BLaER1 treated with 17β-estradiol and CSF1 and Interleukin-3, amounts not matched to agents 10 nM and 100 nM (cell line): Measurements from ENCODE around the gene NAPB.

ENCODE experiments used
- H3K27ac ChIP-seq, 11 experiments: shearing (Covaris generic); formaldehyde crosslinking; 2 replicates each; pipeline ENCODE4 v1.8.1; 2022
- H3K27me3 ChIP-seq, 11 experiments: shearing (Covaris generic); formaldehyde crosslinking; 2 replicates each; pipeline ENCODE4 v1.8.1; 2022
- H3K36me3 ChIP-seq, 11 experiments: shearing (Covaris generic); formaldehyde crosslinking; 2 replicates each; pipeline ENCODE4 v1.8.1; 2022
- H3K4me1 ChIP-seq, 10 experiments: shearing (Covaris generic); formaldehyde crosslinking; 2 replicates each; pipeline ENCODE4 v1.8.1; 2022
- H3K4me2 ChIP-seq, 11 experiments: shearing (Covaris generic); formaldehyde crosslinking; 2 replicates each; pipeline ENCODE4 v1.8.1; 2022
- H3K4me3 ChIP-seq, 10 experiments: shearing (Covaris generic); formaldehyde crosslinking; 2 replicates each; pipeline ENCODE4 v1.8.1; 2022
- H3K9ac ChIP-seq, 11 experiments: shearing (Covaris generic); formaldehyde crosslinking; 2 replicates each; pipeline ENCODE4 v1.8.1; 2022
- H3K9me3 ChIP-seq, 11 experiments: shearing (Covaris generic); formaldehyde crosslinking; replicated peaks in 1 of 11; 2 replicates each; pipeline ENCODE4 v1.8.1; 2022
- H4K20me1 ChIP-seq, 11 experiments: shearing (Covaris generic); formaldehyde crosslinking; 2 replicates each; pipeline ENCODE4 v1.8.1; 2022
- Cebpa-rat ChIP-seq, 11 experiments: shearing (Covaris generic); IDR thresholded peaks; 2 replicates each; pipeline ENCODE4 v1.8.1; 2022

NAPB gene

DNA sequence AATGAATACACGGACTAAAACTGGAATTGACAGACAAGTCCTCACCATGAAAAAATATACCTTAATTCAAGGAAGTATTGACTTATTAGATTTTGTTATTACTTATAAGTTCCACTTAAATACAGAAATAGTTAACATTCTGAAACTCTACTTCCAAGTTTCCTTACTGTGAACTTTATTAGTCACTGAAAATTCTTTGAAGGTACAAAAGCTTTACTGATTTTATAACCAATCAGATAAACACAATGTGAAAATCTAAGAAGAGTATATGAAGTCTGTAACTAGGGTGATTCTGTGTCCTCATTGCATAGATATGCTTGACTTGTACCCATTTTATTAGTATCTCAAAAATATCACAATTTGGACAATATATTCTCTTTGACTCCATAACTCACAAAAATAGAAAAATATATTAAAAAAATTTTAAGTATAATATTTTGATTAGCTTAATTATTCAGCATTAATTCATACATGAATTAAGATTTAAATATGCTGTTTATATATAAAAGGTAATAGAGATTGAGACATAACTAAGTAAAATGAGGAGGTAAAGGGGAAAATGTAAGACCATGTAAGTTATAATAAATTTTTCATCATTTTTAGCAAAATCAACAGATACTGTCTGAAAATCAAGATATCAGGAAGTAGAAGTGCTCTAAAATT is 6.6 kb downstream of the NAPB start:
- H3K27me3 ChIP-seq, result no peaks in the 10 kb centered on the region
- H3K4me2 ChIP-seq, result no peak overlapping the region
- no peak for TF ChIP-seq Cebpa-rat (IDR thresholded peaks at IDR 0.05)
- H3K27ac ChIP-seq, result no peak overlapping the region
- peaks cover 24 to 90% (median 76%) of the 10 kb centered on the region in 11 experiments; a peak in 19 of 22 replicates for H4K20me1 ChIP-seq
- H3K4me1 ChIP-seq, result peaks cover 17 to 31% (median 24%) of the 10 kb centered on the region in 10 experiments
- no peak overlapping the region for H3K4me3 ChIP-seq
- no peaks in the 10 kb centered on the region for H3K9me3 ChIP-seq
- peaks cover 0 to 12% (median 3%) of the 10 kb centered on the region in 11 experiments; a peak in 3 of 22 replicates for H3K36me3 ChIP-seq
- H3K9ac ChIP-seq, result no peak overlapping the region

DNA sequence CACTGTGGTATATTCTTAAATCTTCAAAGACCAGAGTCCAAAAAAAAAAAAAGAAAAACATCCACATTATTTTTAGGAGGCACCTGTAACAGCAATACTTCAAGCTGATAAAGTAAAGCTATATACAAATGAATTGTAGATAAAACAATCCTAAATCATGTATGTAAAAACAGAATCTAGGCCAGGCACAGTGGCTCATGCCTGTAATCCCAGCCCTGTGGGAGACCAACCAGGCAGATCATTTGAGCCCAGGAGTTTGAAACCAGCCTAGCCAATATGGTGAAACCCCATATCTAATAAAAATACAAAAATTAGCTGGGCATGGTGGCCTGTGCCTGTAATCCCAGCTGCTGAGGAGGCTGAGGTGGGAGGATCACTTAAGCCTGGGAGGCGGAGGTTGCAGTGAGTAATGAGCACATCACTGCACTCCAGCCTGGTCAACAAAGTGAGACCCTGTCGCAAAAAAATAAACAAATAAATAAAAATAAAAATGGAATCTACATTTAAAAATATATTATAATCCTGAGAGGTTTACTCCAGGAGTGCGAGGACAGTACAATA is 7.3 kb downstream of the NAPB start:
- Histone ChIP-seq H3K9ac (no peak overlapping the region), H3K9me3 (no peaks in the 10 kb centered on the region), H3K4me1 (peaks cover 10 to 24% (median 18%) of the 10 kb centered on the region in 10 experiments; a peak in 19 of 20 replicates), H3K27me3 (no peaks in the 10 kb centered on the region), H3K4me2 (no peak overlapping the region), H4K20me1 (peaks cover 25 to 90% (median 74%) of the 10 kb centered on the region in 11 experiments; a peak in 19 of 22 replicates), H3K27ac (no peak overlapping the region), H3K36me3 (peaks cover 0 to 12% (median 3%) of the 10 kb centered on the region in 11 experiments; a peak in 3 of 22 replicates), H3K4me3 (no peak overlapping the region)
- no peak for TF ChIP-seq Cebpa-rat (IDR thresholded peaks at IDR 0.05)

DNA sequence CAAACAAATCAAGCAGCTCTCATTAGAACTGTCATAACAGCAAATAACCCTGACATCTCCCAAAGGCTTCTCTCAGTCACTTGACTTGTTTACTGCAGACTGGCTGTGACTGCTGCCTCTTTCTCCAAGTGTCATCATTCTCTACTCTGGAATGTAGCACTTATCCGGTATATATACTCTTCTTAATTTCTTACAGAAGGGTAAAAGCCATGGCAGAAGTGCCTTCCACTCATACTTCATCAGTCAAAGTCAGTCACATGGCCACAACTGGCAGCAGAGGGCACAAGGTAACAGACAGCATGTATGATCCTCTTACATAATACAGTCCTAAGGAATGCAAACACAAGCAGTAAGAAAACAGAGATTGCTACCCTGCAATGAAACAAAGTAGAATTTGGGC is 9.3 kb downstream of the NAPB start:
- Histone ChIP-seq H3K4me3 (no peak overlapping the region), H3K4me2 (peak overlapping the region in 1 of 11 experiments; percentile 25; a peak in 1 of 22 replicates), H3K36me3 (peaks cover 0 to 12% (median 3%) of the 10 kb centered on the region in 11 experiments; a peak in 3 of 22 replicates), H3K27me3 (no peaks in the 10 kb centered on the region), H3K27ac (no peak overlapping the region), H3K4me1 (peaks cover 9 to 20% (median 12%) of the 10 kb centered on the region in 10 experiments; a peak in 18 of 20 replicates), H4K20me1 (peaks cover 26 to 90% (median 76%) of the 10 kb centered on the region in 11 experiments; a peak in 19 of 22 replicates), H3K9me3 (no peaks in the 10 kb centered on the region), H3K9ac (peak overlapping the region in 1 of 11 experiments; percentile 20; a peak in 1 of 22 replicates)
- no peak for TF ChIP-seq Cebpa-rat (IDR thresholded peaks at IDR 0.05)

DNA sequence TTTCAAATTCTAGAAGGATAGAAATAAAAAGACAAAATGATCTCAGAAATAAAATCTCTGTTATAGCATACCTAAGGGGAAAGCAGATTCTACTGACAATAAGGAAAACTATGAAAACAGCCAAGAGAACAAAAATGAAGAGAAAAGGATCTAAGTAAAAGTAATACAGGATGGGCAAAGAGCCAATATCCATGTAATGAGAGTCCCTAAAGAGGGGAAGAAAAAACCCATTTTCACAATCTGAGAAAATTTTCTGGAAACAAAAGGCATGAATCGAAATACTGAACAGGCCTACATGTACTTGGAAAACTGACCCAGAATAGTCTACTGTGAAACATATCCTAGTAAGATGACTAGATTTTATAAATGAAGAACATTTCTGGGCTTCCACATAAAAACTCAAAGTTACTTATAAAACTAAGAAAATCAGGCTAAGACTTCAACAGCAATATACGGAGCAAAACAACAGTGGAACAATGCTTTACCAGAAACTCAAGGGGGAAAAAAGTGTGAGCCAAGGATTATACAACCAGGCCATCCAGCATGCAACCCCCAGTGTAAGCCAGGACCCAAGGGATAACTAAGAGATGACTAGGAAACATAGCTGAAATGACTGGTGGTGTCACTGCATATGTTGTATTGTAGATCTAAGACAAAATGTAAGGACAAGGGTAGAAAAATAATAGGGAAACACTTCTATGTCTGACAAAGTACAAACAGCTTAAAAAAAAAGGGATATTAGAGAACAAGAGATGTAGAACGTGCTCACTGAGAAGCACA is 10.2 kb downstream of the NAPB start:
- no peak for TF ChIP-seq Cebpa-rat (IDR thresholded peaks at IDR 0.05)
- Histone ChIP-seq H3K9me3 (no peaks in the 10 kb centered on the region), H4K20me1 (peaks cover 23 to 92% (median 73%) of the 10 kb centered on the region in 11 experiments; a peak in 18 of 22 replicates), H3K4me2 (no peak overlapping the region), H3K4me1 (peaks cover 8 to 23% (median 11%) of the 10 kb centered on the region in 10 experiments; a peak in 17 of 20 replicates), H3K4me3 (no peak overlapping the region), H3K27me3 (no peaks in the 10 kb centered on the region), H3K27ac (no peak overlapping the region), H3K36me3 (peaks cover 0 to 12% (median 3%) of the 10 kb centered on the region in 11 experiments; a peak in 3 of 22 replicates), H3K9ac (no peak overlapping the region)

DNA sequence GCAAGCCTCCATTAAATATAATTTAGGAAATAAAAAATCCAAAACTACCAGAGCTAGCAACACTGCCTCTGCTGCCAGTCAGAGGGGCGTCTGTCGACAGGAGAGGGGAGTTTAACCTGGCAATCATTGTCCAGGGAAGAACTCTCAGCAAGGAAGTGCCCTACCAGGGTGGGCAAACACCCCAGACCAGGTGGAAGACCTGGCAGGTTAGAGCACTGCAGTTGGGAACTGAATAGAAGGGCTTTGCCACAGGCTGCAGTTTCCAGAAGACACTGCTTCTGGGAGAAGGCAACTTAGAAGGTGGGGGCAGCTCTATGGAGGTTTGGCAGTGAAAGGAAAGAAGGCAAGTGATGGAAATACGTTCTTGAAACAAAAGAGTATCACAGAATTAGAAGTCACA is 11.5 kb downstream of the NAPB start:
- Histone ChIP-seq H3K4me1 (peaks cover 8 to 23% (median 11%) of the 10 kb centered on the region in 10 experiments; a peak in 17 of 20 replicates), H4K20me1 (peaks cover 25 to 94% (median 73%) of the 10 kb centered on the region in 11 experiments; a peak in 18 of 22 replicates), H3K4me2 (no peak overlapping the region), H3K27me3 (no peaks in the 10 kb centered on the region), H3K36me3 (0 out of 22 replicates have a peak, but pooled peaks cover 0 to 7% (median 0%) of the 10 kb centered on the region in 11 experiments), H3K27ac (no peak overlapping the region), H3K4me3 (no peak overlapping the region), H3K9me3 (no peaks in the 10 kb centered on the region), H3K9ac (no peak overlapping the region)
- no peak for TF ChIP-seq Cebpa-rat (IDR thresholded peaks at IDR 0.05)

DNA sequence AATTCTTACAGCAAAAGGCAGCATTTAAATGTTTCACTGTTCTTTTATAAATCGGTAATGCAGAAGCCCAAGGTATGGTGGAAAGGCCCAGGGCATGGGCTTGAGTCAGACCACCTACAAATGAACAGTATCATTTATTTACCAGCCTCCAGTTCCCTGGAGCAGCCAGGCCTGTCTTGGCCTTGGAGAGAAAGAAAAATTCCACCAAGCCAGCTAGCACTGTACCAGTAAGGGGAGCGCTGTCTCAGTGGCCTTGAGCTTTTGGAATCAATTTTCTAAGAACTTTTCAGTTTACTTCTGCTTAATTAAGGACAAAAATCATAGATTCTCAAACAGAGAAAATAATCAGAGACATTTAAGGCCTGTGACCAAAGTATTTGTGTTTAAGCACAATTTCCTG is 12.3 kb downstream of the NAPB start:
- Histone ChIP-seq H3K4me2 (no peak overlapping the region), H3K4me1 (peaks cover 8 to 23% (median 11%) of the 10 kb centered on the region in 10 experiments; a peak in 17 of 20 replicates), H3K4me3 (no peak overlapping the region), H4K20me1 (peaks cover 30 to 98% (median 77%) of the 10 kb centered on the region in 11 experiments; a peak in 18 of 22 replicates), H3K27ac (no peak overlapping the region), H3K9ac (no peak overlapping the region), H3K9me3 (no peaks in the 10 kb centered on the region), H3K27me3 (no peaks in the 10 kb centered on the region), H3K36me3 (peaks cover 0 to 7% (median 3%) of the 10 kb centered on the region in 11 experiments; a peak in 1 of 22 replicates)
- no peak for TF ChIP-seq Cebpa-rat (IDR thresholded peaks at IDR 0.05)

DNA sequence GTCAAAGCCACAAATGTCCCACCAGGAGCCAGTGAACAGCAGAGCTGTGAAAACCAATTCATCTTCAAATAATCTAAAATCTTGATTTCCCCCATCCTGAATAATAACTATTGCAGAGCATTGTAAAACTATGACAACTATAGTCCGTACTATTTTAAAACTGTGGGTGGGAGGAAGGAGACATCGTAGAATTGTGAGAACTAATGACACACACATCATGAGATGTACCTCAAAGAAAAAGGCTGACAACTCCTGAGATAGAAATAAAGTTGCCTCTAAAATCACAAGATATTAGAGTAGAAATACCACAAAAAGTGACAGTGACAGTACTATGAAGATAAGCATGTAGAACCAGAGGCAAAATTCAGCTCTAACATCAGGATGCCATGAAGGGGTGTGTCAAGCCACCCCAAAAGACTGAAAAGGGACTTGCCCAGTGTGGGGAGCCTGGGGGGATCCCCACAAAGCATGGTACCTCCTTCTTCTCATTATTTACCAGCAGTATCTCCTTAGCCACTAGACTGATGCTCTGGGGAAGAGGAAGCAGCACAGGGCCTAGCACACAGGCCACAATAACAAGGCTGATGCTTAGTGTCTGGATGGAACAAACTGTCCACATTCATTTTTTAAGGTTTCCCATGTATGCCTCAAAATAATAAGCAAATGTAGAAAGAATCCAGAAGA is 13.4 kb downstream of the NAPB start:
- no peak for TF ChIP-seq Cebpa-rat (IDR thresholded peaks at IDR 0.05)
- Histone ChIP-seq H3K27me3 (no peaks in the 10 kb centered on the region), H3K27ac (peak overlapping the region in 1 of 11 experiments; percentile 21; a peak in 1 of 22 replicates), H3K4me2 (peak overlapping the region in 7 of 11 experiments; percentile 3 to 64 (median 23); a peak in 11 of 22 replicates), H3K4me3 (no peak overlapping the region), H3K9ac (no peak overlapping the region), H3K9me3 (no peaks in the 10 kb centered on the region), H4K20me1 (peaks cover 30 to 96% (median 77%) of the 10 kb centered on the region in 11 experiments; a peak in 17 of 22 replicates), H3K4me1 (peaks cover 8 to 23% (median 11%) of the 10 kb centered on the region in 10 experiments; a peak in 17 of 20 replicates), H3K36me3 (peaks cover 0 to 8% (median 4%) of the 10 kb centered on the region in 11 experiments; a peak in 4 of 22 replicates)

DNA sequence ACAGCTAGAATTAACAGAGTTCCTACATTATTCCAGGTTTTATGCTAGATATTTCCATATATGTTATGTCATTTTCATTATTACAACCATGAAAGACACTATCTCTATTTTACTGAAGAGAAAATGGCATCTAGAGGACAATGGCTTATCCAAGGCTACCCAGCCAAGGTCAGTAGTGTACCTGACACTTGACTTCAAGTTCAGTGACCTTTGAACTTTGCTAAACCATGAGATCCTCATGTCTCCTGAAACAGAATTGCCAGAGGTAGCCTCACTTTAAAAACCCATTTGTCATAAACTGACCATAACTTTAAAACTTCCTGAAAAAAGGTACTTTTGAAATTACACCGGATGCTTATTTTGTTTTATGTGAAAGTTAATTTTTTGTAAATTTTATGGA is 14.4 kb downstream of the NAPB start:
- Histone ChIP-seq H3K27ac (no peak overlapping the region), H3K27me3 (no peaks in the 10 kb centered on the region), H3K36me3 (peaks cover 0 to 18% (median 13%) of the 10 kb centered on the region in 11 experiments; a peak in 17 of 22 replicates), H4K20me1 (peaks cover 27 to 96% (median 66%) of the 10 kb centered on the region in 11 experiments; a peak in 17 of 22 replicates), H3K4me2 (no peak overlapping the region; a peak in 1 of 22 replicates), H3K4me3 (no peak overlapping the region), H3K9ac (no peak overlapping the region), H3K9me3 (no peaks in the 10 kb centered on the region), H3K4me1 (peaks cover 8 to 23% (median 11%) of the 10 kb centered on the region in 10 experiments; a peak in 17 of 20 replicates)
- TF ChIP-seq Cebpa-rat (IDR thresholded peaks at IDR 0.05), result no peak
